Loucy (cell line): ENCODE results near the gene SIGLEC6.
"Not testable (repeated sequence)": the region's sequence is repeated elsewhere in the genome, so short reads cannot be mapped to it uniquely, and the experiment has no call there.

Experiments
- H2AFZ ChIP-seq: fragments of 200-600 bp; sonication (generic); 2 replicates; pipeline ENCODE4 v1.6.0; 2016; ENCODE audit warnings: antibody characterized with exemption, mild to moderate bottlenecking, low read length, moderate library complexity
- H3F3A ChIP-seq: fragments of 200-600 bp; 2 replicates; pipeline ENCODE4 v1.6.0; 2016; ENCODE audit warnings: antibody characterized with exemption, low read depth, mild to moderate bottlenecking
- H3K27me3 ChIP-seq: fragments of 200-600 bp; sonication (generic); 2 replicates; pipeline ENCODE4 v1.6.1; 2014; ENCODE audit warnings: low read length, mild to moderate bottlenecking; ENCODE audit not compliant: insufficient read depth, poor library complexity, severe bottlenecking
- H3K36me3 ChIP-seq: fragments of 200-600 bp; sonication (generic); 2 replicates; pipeline ENCODE4 v1.6.1; 2016; ENCODE audit warnings: low read length; ENCODE audit not compliant: insufficient read depth
- H3K4me1 ChIP-seq: fragments of 200-600 bp; sonication (generic); 2 replicates; pipeline ENCODE4 v1.5.1; 2014; ENCODE audit warnings: low read length, mild to moderate bottlenecking; ENCODE audit not compliant: insufficient read depth, poor library complexity, severe bottlenecking
- H3K4me2 ChIP-seq: fragments of 200-600 bp; sonication (generic); 2 replicates; pipeline ENCODE4 v1.6.0; 2014; ENCODE audit warnings: antibody characterized with exemption, low read length, low read depth, mild to moderate bottlenecking; ENCODE audit not compliant: poor library complexity, severe bottlenecking
- H3K4me3 ChIP-seq: fragments of 200-600 bp; sonication (generic); 2 replicates; pipeline ENCODE4 v1.5.1; 2014; ENCODE audit warnings: low read length, mild to moderate bottlenecking, mixed read lengths; ENCODE audit not compliant: poor library complexity, severe bottlenecking
- H3K79me2 ChIP-seq: fragments of 200-600 bp; sonication (generic); 2 replicates; pipeline ENCODE4 v1.6.1; 2014; ENCODE audit warnings: low read length; ENCODE audit not compliant: insufficient read depth
- H3K9ac ChIP-seq: fragments of 200-600 bp; sonication (generic); 2 replicates; pipeline ENCODE4 v1.6.0; 2014; ENCODE audit warnings: mild to moderate bottlenecking, low read depth, low read length, moderate library complexity; ENCODE audit not compliant: poor library complexity, severe bottlenecking
- H3K9me2 ChIP-seq: fragments of 200-600 bp; sonication (generic); replicated peaks from 2 replicates; pipeline ENCODE4 v1.6.1; 2016; ENCODE audit warnings: low read depth, low read length, mixed read lengths
- H3K9me3 ChIP-seq: fragments of 200-600 bp; sonication (generic); 2 replicates; pipeline ENCODE4 v1.6.1; 2014; ENCODE audit warnings: mild to moderate bottlenecking, antibody characterized with exemption, low read length, low read depth; ENCODE audit not compliant: insufficient read depth
- H4K20me1 ChIP-seq: fragments of 200-600 bp; sonication (generic); 2 replicates; pipeline ENCODE4 v1.6.0; 2014; ENCODE audit warnings: antibody characterized with exemption, low read length, mild to moderate bottlenecking; ENCODE audit not compliant: insufficient read depth, poor library complexity, severe bottlenecking
- CTCF ChIP-seq: fragments of 200-600 bp; sonication (generic); conservative IDR thresholded peaks from 2 replicates; pipeline ENCODE4 v1.5.1; 2014; ENCODE audit warnings: mild to moderate bottlenecking, antibody characterized with exemption, low read length
- EZH2phosphoT487 ChIP-seq: fragments of 200-600 bp; IDR thresholded peaks from 2 replicates; pipeline ENCODE4 v1.6.1; 2018; ENCODE audit warnings: antibody characterized with exemption, mild to moderate bottlenecking, moderate library complexity, borderline replicate concordance

The SIGLEC6 gene

GRCh38 chr19:51503286-51503817, 28.1 kb downstream of the SIGLEC6 start:
- Histone ChIP-seq H3K9me3 (no peaks in the 10 kb centered on the region), H2AFZ (no peak overlapping the region), H3K27me3 (peaks cover 4% of the 10 kb centered on the region), H3K79me2 (no peaks in the 10 kb centered on the region), H3K9ac (no peak overlapping the region), H3K4me1 (peaks cover 9% of the 10 kb centered on the region), H3K9me2 (no peaks in the 10 kb centered on the region), H3K36me3 (no peaks in the 10 kb centered on the region), H4K20me1 (no peaks in the 10 kb centered on the region), H3K4me3 (no peak overlapping the region), H3K4me2 (no peak overlapping the region), H3F3A (no peaks in the 10 kb centered on the region)
- TF ChIP-seq CTCF: no peak
- TF ChIP-seq EZH2phosphoT487: no peak

GRCh38 chr19:51501594-51502263, 29.7 kb downstream of the SIGLEC6 start, which contains the start of gene SIGLEC12:
SIGLEC12 (minus strand) TSS chr19:51501800; CDS start chr19:51501733, 67 bp downstream.
- Histone ChIP-seq H3F3A (no peaks in the 10 kb centered on the region), H3K9ac (no peak within 1 kb of the TSS), H4K20me1 (no peaks in the 10 kb centered on the region), H3K4me3 (no peak within 1 kb of the TSS), H2AFZ (no peak within 1 kb of the TSS), H3K9me2 (no peaks in the 10 kb centered on the region), H3K4me1 (peaks cover 9% of the 10 kb centered on the region), H3K4me2 (peak within 1 kb of the TSS; percentile 56), H3K36me3 (no peaks in the 10 kb centered on the region), H3K79me2 (no peaks in the 10 kb centered on the region), H3K9me3 (no peaks in the 10 kb centered on the region), H3K27me3 (peaks cover 4% of the 10 kb centered on the region)
- TF ChIP-seq EZH2phosphoT487 (no peak), CTCF (no peak)

- H3F3A ChIP-seq, H4K20me1 ChIP-seq, H3K4me1 ChIP-seq, H3K27me3 ChIP-seq, H3K9me3 ChIP-seq, H3K79me2 ChIP-seq, H2AFZ ChIP-seq, H3K4me3 ChIP-seq, H3K36me3 ChIP-seq, H3K9me2 ChIP-seq, H3K9ac ChIP-seq: not testable (repeated sequence)
- H3K4me2 ChIP-seq: peak overlapping the region; percentile 56
Observed at GRCh38 chr19:51500931-51501330, 30.5 kb downstream of the SIGLEC6 start.

GRCh38 chr19:51497666-51498065, 33.8 kb downstream of the SIGLEC6 start:
- no peaks in the 10 kb centered on the region for H3F3A ChIP-seq
- TF ChIP-seq CTCF: no peak
- no peak for TF ChIP-seq EZH2phosphoT487
- H3K9ac ChIP-seq: no peak overlapping the region
- no peak overlapping the region for H3K4me3 ChIP-seq
- H4K20me1 ChIP-seq: no peaks in the 10 kb centered on the region
- H3K79me2 ChIP-seq: no peaks in the 10 kb centered on the region
- H3K4me1 ChIP-seq: peaks cover 9% of the 10 kb centered on the region
- H3K9me3 ChIP-seq: no peaks in the 10 kb centered on the region
- no peaks in the 10 kb centered on the region for H3K36me3 ChIP-seq
- no peak overlapping the region for H2AFZ ChIP-seq
- H3K4me2 ChIP-seq: no peak overlapping the region
- H3K27me3 ChIP-seq: no peaks in the 10 kb centered on the region
- H3K9me2 ChIP-seq: no peaks in the 10 kb centered on the region
